Measurements from ENCODE around the gene ZNF316. TPM values are rescaled to one million over a fixed set of nuclear protein-coding genes. Genes with fewer than 3 reads are reported as not detected.
"Not testable (repeated sequence)": the region's sequence is repeated elsewhere in the genome, so short reads cannot be mapped to it uniquely, and the experiment has no call there.

Gene ZNF316
- polyA plus RNA-seq, 1 of the 3 experiments (the other 2 are of a cell fraction): 18.6 TPM

GRCh38 chr7:6656413-6656812 is 19.3 kb downstream of the ZNF316 start:
- Histone ChIP-seq H3K9me3 (no peaks in the 10 kb centered on the region), H2AFZ (ENCODE audit: low read depth) (no peak overlapping the region), H3K4me2 (no peak overlapping the region), H3K27me3 (ENCODE audit: insufficient read depth) (no peaks in the 10 kb centered on the region), H3K4me3 (ENCODE audit: low read depth in 2 of 2, low read length in 1 of 2) (no peak overlapping the region), H3K27ac (ENCODE audit: low read depth in 2 of 2, low read length in 1 of 2) (no peak overlapping the region), H3F3A (replicated peaks; ENCODE audit: insufficient read depth) (peaks cover 11% of the 10 kb centered on the region), H3K79me2 (ENCODE audit: insufficient read depth) (no peaks in the 10 kb centered on the region), H4K20me1 (ENCODE audit: insufficient read depth) (no peaks in the 10 kb centered on the region), H3K9me2 (no peaks in the 10 kb centered on the region), H3K36me3 (replicated peaks in 1 of 2; ENCODE audit: control insufficient read depth in 1 of 2, insufficient read depth in 2 of 2, low read length in 1 of 2) (peaks cover 21 to 38% of the 10 kb centered on the region in 2 experiments), H3K9ac (no peak overlapping the region), H3K4me1 (ENCODE audit: control insufficient read depth in 1 of 2, insufficient read depth in 2 of 2, low read depth in 1 of 2, low read length in 1 of 2) (peaks cover 0 to 13% of the 10 kb centered on the region in 2 experiments; a peak in 1 of 4 replicates)
- ChIA-PET CTCF (interaction anchor here (1.0 kb wide), 1 partner anchor 15 kb away, joined by 3 read pairs; no protein-coding TSS in a partner anchor), POLR2A (no interaction called here)
- DNase-seq: no peak
- TF ChIP-seq USF1 (IDR thresholded peaks at IDR 0.05; ENCODE audit: borderline replicate concordance, low read depth) (no peak), JUND (IDR thresholded peaks at IDR 0.05) (no peak), TCF12 (IDR thresholded peaks at IDR 0.05) (no peak), TAF1 (IDR thresholded peaks at IDR 0.05; ENCODE audit: borderline replicate concordance, low read depth, low read length) (no peak), SIN3A (IDR thresholded peaks at IDR 0.05; ENCODE audit: borderline replicate concordance, low read depth, low read length) (no peak), FOSL2 (IDR thresholded peaks at IDR 0.05; ENCODE audit: borderline replicate concordance, low read depth) (no peak), POLR2AphosphoS5 (IDR thresholded peaks at IDR 0.05; ENCODE audit: low read depth, low read length) (no peak), TEAD4 (IDR thresholded peaks at IDR 0.05; ENCODE audit: borderline replicate concordance, insufficient read depth) (no peak), ELF1 (IDR thresholded peaks at IDR 0.05) (no peak), GATA2 (CRISPR knock-in tag; IDR thresholded peaks at IDR 0.05) (no peak), MEF2A (IDR thresholded peaks at IDR 0.05; ENCODE audit: borderline replicate concordance, low read depth) (no peak), MAX (IDR thresholded peaks at IDR 0.05; ENCODE audit: low read depth) (no peak), FOXJ3 (CRISPR knock-in tag; IDR thresholded peaks at IDR 0.05) (no peak), NRF1 (IDR thresholded peaks at IDR 0.05; ENCODE audit: low read depth, low read length) (no peak), YY1 (IDR thresholded peaks at IDR 0.05; ENCODE audit: low read depth) (no peak), FOXM1 (IDR thresholded peaks at IDR 0.05; ENCODE audit: low read depth) (no peak), RFX5 (IDR thresholded peaks at IDR 0.05; ENCODE audit: low read length) (no peak), RCOR1 (IDR thresholded peaks at IDR 0.05; ENCODE audit: low read length) (no peak)
- over 99% methylated on average over 9 of the region's 9 CpGs for WGBS (ENCODE audit: low lambda C conversion rate)

- peaks cover 0 to 13% of the 10 kb centered on the region in 2 experiments; a peak in 1 of 4 replicates for H3K4me1 ChIP-seq (ENCODE audit: control insufficient read depth in 1 of 2, insufficient read depth in 2 of 2, low read depth in 1 of 2, low read length in 1 of 2)
- CTCF ChIA-PET: interaction anchor here (1.2 to 2.9 kb wide), 3 partner anchors 9 to 24 kb away, joined by 3 to 12 read pairs (median 11); no protein-coding TSS in a partner anchor
- TF ChIP-seq GATA2 (CRISPR knock-in tag; IDR thresholded peaks at IDR 0.05) (peak; percentile 83), TCF12 (IDR thresholded peaks at IDR 0.05) (no peak)
- no peaks in the 10 kb centered on the region for H3K9me3 ChIP-seq
- peaks cover 11% of the 10 kb centered on the region for H3F3A ChIP-seq (replicated peaks; ENCODE audit: insufficient read depth)
- H3K4me2 ChIP-seq: no peak overlapping the region
- no peaks in the 10 kb centered on the region for H3K27me3 ChIP-seq (ENCODE audit: insufficient read depth)
- H3K36me3 ChIP-seq (replicated peaks in 1 of 2; ENCODE audit: control insufficient read depth in 1 of 2, insufficient read depth in 2 of 2, low read length in 1 of 2): peaks cover 11 to 20% of the 10 kb centered on the region in 2 experiments
- no peak overlapping the region for H3K4me3 ChIP-seq (ENCODE audit: low read depth in 2 of 2, low read length in 1 of 2)
- H3K9me2 ChIP-seq: no peaks in the 10 kb centered on the region
- H4K20me1 ChIP-seq (ENCODE audit: insufficient read depth): no peaks in the 10 kb centered on the region
- H3K27ac ChIP-seq (ENCODE audit: low read depth in 2 of 2, low read length in 1 of 2): no peak overlapping the region
- DNase-seq: peak; percentile 73
- WGBS (ENCODE audit: low lambda C conversion rate): 20% methylated on average over 11 of the region's 11 CpGs
- H3K79me2 ChIP-seq (ENCODE audit: insufficient read depth): no peaks in the 10 kb centered on the region
- POLR2A ChIA-PET: interaction anchor here (0.8 to 2.0 kb wide), 5 partner anchors 16 to 44 kb away, joined by 3 to 6 read pairs (median 4); partner anchors contain the start of gene ZNF316
- no peak overlapping the region for H3K9ac ChIP-seq
- H2AFZ ChIP-seq (ENCODE audit: low read depth): no peak overlapping the region
These were observed 21.7 kb downstream of the ZNF316 start for GRCh38 chr7:6658618-6659345.

GRCh38 chr7:6670851-6671250 is 33.7 kb downstream of the ZNF316 start:
- H3K9ac ChIP-seq; H3K4me2 ChIP-seq; POLR2A ChIA-PET; H3K27me3 ChIP-seq (ENCODE audit: insufficient read depth); H4K20me1 ChIP-seq (ENCODE audit: insufficient read depth); H2AFZ ChIP-seq (ENCODE audit: low read depth); H3K27ac ChIP-seq (ENCODE audit: low read depth in 2 of 2, low read length in 1 of 2); H3K4me3 ChIP-seq (ENCODE audit: low read depth in 2 of 2, low read length in 1 of 2); H3F3A ChIP-seq (replicated peaks; ENCODE audit: insufficient read depth); H3K4me1 ChIP-seq (ENCODE audit: control insufficient read depth in 1 of 2, insufficient read depth in 2 of 2, low read depth in 1 of 2, low read length in 1 of 2); H3K9me2 ChIP-seq; H3K79me2 ChIP-seq (ENCODE audit: insufficient read depth); DNase-seq; CTCF ChIA-PET; H3K36me3 ChIP-seq (replicated peaks in 1 of 2; ENCODE audit: control insufficient read depth in 1 of 2, insufficient read depth in 2 of 2, low read length in 1 of 2): not testable (repeated sequence)
- H3K9me3 ChIP-seq: peaks cover 36% of the 10 kb centered on the region; the same call in 1 of the 2 replicates
- WGBS (ENCODE audit: low lambda C conversion rate): no CpG with 5 or more reads among the region's 34 CpGs
